ENCODE results near the gene PPP2R5C. TPM values are rescaled to one million over a fixed set of nuclear protein-coding genes. Genes with fewer than 3 reads are reported as not detected.

The PPP2R5C gene
- total and polyA plus RNA-seq, 9 of the 15 experiments (the other 6 are each of a cell fraction or from before 2014, with no cell fraction given), result 284 to 617 (median 395) TPM

DNA sequence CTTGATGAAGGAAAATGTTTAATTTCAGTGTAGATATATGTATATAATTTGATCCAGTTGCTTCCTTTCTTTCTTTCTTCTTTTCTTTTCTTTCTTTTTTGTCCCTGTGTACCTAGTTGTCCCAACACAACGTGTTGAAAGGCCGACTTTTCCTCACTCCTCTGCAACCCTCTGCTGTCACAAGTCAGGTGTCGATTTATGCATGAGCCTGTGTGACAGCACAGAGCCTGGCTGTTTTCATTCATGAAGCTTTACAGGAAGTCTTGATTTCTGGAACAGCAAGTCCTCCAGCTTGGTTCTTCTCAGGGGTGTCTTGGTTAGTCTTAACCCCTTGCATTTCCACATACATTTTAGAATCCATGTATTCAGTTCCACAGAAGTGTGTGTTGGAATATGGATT is 88.1 kb downstream of the PPP2R5C start:
- 54% methylated on average over 1 of the region's 3 CpGs for WGBS (ENCODE audit: insufficient coverage, low coverage, missing lambda C conversion rate)
- BruUV-seq (replicated peaks), result no TSS peak
- Histone ChIP-seq H3K4me2 (ENCODE audit: insufficient read depth, low read length) (no peak overlapping the region), H3K9ac (ENCODE audit: insufficient read depth in 1 of 2, low read depth in 2 of 2, low read length in 2 of 2) (peak overlapping the region in 1 of 2 experiments; percentile 72; a peak in 1 of 4 replicates), H4K20me1 (replicated peaks; ENCODE audit: control insufficient read depth, insufficient read depth, low read length) (peaks cover 12% of the 10 kb centered on the region; the same call in 1 of the 2 replicates), H3K79me2 (ENCODE audit: control insufficient read depth, insufficient read depth, low read length) (peaks cover 87% of the 10 kb centered on the region), H3K27me3 (ENCODE audit: control insufficient read depth in 2 of 2, insufficient read depth in 2 of 2, low read length in 2 of 2) (no peaks in the 10 kb centered on the region), H2AFZ (ENCODE audit: low read depth, low read length) (no peak overlapping the region), H3K9me1 (ENCODE audit: control insufficient read depth, insufficient read depth, low read length) (peaks cover 4% of the 10 kb centered on the region), H3K36me3 (ENCODE audit: control insufficient read depth, insufficient read depth, low read length) (peaks cover 45% of the 10 kb centered on the region), H3K9me3 (replicated peaks; ENCODE audit: control insufficient read depth, insufficient read depth, low read depth, low read length) (no peaks in the 10 kb centered on the region), H3K4me3 (no peak overlapping the region), H3K27ac (ENCODE audit: extremely low read depth, low read depth, low read length) (no peak overlapping the region), H3K4me1 (replicated peaks in 1 of 2; ENCODE audit: control insufficient read depth in 2 of 2, insufficient read depth in 2 of 2, low read length in 2 of 2) (peaks cover 2 to 24% of the 10 kb centered on the region in 2 experiments; a peak in 3 of 5 replicates)
- peak; percentile 28; the same call in 2 of the 3 replicates for ATAC-seq
- in situ Hi-C loops (cut with MboI), result no loop called here
- intact Hi-C loops (cut with micrococcal nuclease), result no loop called here
- no peak for DNase-seq (ENCODE audit: extremely low read depth in 1 of 4, low spot score in 3 of 4)
- CTCF ChIA-PET (ENCODE audit: low intra/inter-chr PET ratio), result no interaction called here
- POLR2A ChIA-PET, result interaction anchor here (0.8 to 1.5 kb wide), 2 partner anchors 11 to 19 kb away, joined by 4 to 5 read pairs; no protein-coding TSS in a partner anchor
- peak; percentile 63 for FAIRE-seq
- TF ChIP-seq CUX1 (CRISPR knock-in tag; IDR thresholded peaks at IDR 0.05), result no peak
- no peak for TF ChIP-seq RBM15 (IDR thresholded peaks at IDR 0.05; ENCODE audit: insufficient read depth, low read length)
- no peak for TF ChIP-seq ZNF23 (CRISPR knock-in tag; IDR thresholded peaks at IDR 0.05)
- no peak for TF ChIP-seq ZNF174 (CRISPR knock-in tag; IDR thresholded peaks at IDR 0.05)
- TF ChIP-seq HNRNPLL (IDR thresholded peaks at IDR 0.05; ENCODE audit: low read depth, low read length, poor library complexity, severe bottlenecking), result no peak
- no peak for TF ChIP-seq YBX1 (IDR thresholded peaks at IDR 0.05)
